ENCODE results near the gene CERS3.

CERS3 gene

DNA sequence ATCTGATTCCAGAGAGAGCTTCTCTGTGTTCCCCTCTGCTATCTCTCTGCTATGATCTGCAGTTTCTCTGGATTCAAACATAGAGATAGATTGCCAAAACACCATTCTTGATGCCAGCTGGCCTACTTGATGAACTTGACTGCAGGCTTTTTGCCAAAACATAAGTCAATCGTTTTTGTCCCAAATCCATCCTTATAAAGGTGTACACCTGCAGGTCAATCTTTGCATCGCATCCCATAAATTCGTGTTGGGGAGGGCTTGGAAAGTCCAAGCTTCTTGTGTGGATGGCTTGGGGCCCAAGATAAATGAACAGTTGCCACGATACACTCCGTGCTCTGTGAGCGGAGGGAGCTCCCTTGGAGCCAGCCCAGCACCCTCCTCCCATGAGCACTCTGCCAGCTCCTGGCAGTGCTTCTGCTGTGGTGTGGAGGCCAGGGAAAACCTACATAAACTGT, 2.7 kb downstream of the CERS3 start:
- DNase-seq (ENCODE audit: insufficient read length): no peak
- TF ChIP-seq POLR2AphosphoS5 (IDR thresholded peaks at IDR 0.05; ENCODE audit: low read depth, low read length) (no peak), TAF1 (IDR thresholded peaks at IDR 0.05; ENCODE audit: borderline replicate concordance, low read depth, low read length) (no peak), POLR2A (IDR thresholded peaks at IDR 0.05; ENCODE audit: low read depth, low read length) (no peak)
- FAIRE-seq: no peak

DNA sequence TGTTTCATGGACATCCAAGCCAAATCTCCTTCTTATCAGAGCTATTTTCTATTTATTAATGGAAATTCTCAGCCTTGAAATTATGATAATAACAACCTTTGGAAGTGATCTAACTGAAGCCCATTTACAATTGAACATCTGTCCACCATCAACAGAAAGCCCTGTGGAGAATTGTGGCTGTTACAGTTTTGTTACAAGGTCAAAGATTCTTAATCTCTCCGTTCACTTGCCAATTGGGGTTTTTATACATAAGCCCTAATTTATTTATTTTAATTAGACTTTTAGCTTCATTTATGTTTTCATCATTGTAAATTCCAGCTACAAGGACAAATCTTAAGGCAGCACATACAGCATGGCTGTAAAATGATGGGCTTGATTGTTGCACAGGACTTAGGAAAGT, 3.3 kb downstream of the CERS3 start:
- no peak for DNase-seq (ENCODE audit: insufficient read length)
- no peak for FAIRE-seq
- TF ChIP-seq POLR2A (IDR thresholded peaks at IDR 0.05; ENCODE audit: low read depth, low read length) (no peak), TAF1 (IDR thresholded peaks at IDR 0.05; ENCODE audit: borderline replicate concordance, low read depth, low read length) (no peak), POLR2AphosphoS5 (IDR thresholded peaks at IDR 0.05; ENCODE audit: low read depth, low read length) (no peak)

- TF ChIP-seq POLR2A (IDR thresholded peaks at IDR 0.05; ENCODE audit: low read depth, low read length) (no peak), POLR2AphosphoS5 (IDR thresholded peaks at IDR 0.05; ENCODE audit: low read depth, low read length) (no peak), TAF1 (IDR thresholded peaks at IDR 0.05; ENCODE audit: borderline replicate concordance, low read depth, low read length) (no peak)
- DNase-seq (ENCODE audit: insufficient read length) (no peak), FAIRE-seq (no peak)
Observed at GRCh38 chr15:100524326-100524725, 4.4 kb downstream of the CERS3 start.

DNA sequence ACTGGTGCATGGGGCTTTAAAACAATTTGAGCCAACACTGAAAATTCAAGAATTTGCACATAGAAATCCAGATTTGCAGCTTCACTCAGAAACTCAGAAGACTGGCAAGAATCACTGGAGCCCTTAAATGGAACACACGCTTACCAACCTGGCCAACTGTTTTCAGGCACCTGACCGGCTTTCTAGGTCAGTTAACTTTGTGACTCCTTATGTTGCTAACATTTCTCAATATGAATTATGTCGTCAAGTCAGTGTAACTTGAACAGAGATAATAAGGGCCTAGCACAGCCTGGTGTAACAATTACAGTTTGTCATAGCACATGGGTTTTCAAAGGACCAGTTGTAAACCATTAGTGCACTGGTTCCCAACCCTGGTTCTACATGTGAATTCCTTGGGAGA, 6.8 kb downstream of the CERS3 start:
- TF ChIP-seq POLR2AphosphoS5 (IDR thresholded peaks at IDR 0.05; ENCODE audit: low read depth, low read length) (no peak), TAF1 (IDR thresholded peaks at IDR 0.05; ENCODE audit: borderline replicate concordance, low read depth, low read length) (no peak), POLR2A (IDR thresholded peaks at IDR 0.05; ENCODE audit: low read depth, low read length) (no peak)
- FAIRE-seq (no peak), DNase-seq (ENCODE audit: insufficient read length) (no peak)

- TF ChIP-seq POLR2AphosphoS5 (IDR thresholded peaks at IDR 0.05; ENCODE audit: low read depth, low read length): no peak
- TF ChIP-seq POLR2A (IDR thresholded peaks at IDR 0.05; ENCODE audit: low read depth, low read length): no peak
- no peak for TF ChIP-seq TAF1 (IDR thresholded peaks at IDR 0.05; ENCODE audit: borderline replicate concordance, low read depth, low read length)
- no peak for FAIRE-seq
- DNase-seq (ENCODE audit: insufficient read length): no peak
Observed at GRCh38 chr15:100520132-100520921, 8.4 kb downstream of the CERS3 start.

GRCh38 chr15:100517846-100518245, 10.9 kb downstream of the CERS3 start:
- no peak for DNase-seq (ENCODE audit: insufficient read length)
- no peak for FAIRE-seq
- TF ChIP-seq POLR2AphosphoS5 (IDR thresholded peaks at IDR 0.05; ENCODE audit: low read depth, low read length) (no peak), POLR2A (IDR thresholded peaks at IDR 0.05; ENCODE audit: low read depth, low read length) (no peak), TAF1 (IDR thresholded peaks at IDR 0.05; ENCODE audit: borderline replicate concordance, low read depth, low read length) (no peak)

- no peak for DNase-seq (ENCODE audit: insufficient read length)
- FAIRE-seq: no peak
Observed at GRCh38 chr15:100516643-100517512, 11.9 kb downstream of the CERS3 start.

DNA sequence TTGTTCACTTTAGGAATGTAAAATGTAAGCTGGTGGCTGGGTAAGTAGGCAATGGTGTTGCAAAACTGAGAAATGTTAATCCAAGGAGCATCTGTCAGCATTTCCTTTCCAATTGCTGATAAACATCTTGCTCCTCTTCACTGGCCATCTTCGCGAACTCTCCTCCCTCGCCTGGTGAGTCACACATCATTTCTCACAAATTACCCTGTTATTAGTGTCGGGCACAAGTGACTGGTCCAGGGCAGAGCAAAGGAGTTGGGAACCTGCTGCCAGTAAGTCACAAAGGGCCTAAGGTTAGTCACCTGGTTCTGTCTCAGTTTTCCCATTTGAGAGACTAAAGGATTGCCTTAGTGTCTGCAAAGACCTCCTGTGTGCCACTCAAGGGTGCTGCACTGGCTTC, 13.0 kb downstream of the CERS3 start:
- no peak for DNase-seq (ENCODE audit: insufficient read length)
- TF ChIP-seq POLR2AphosphoS5 (IDR thresholded peaks at IDR 0.05; ENCODE audit: low read depth, low read length) (no peak), TAF1 (IDR thresholded peaks at IDR 0.05; ENCODE audit: borderline replicate concordance, low read depth, low read length) (no peak), POLR2A (IDR thresholded peaks at IDR 0.05; ENCODE audit: low read depth, low read length) (no peak)
- no peak for FAIRE-seq

More at GRCh38 chr15:100516643-100517512, 11.9 kb downstream of the CERS3 start:
- TF ChIP-seq POLR2A (IDR thresholded peaks at IDR 0.05; ENCODE audit: low read depth, low read length) (no peak), POLR2AphosphoS5 (IDR thresholded peaks at IDR 0.05; ENCODE audit: low read depth, low read length) (no peak), TAF1 (IDR thresholded peaks at IDR 0.05; ENCODE audit: borderline replicate concordance, low read depth, low read length) (no peak)

GRCh38 chr15:100508641-100509300, 20.0 kb downstream of the CERS3 start:
- DNase-seq (ENCODE audit: insufficient read length) (no peak), FAIRE-seq (no peak)
- TF ChIP-seq POLR2AphosphoS5 (IDR thresholded peaks at IDR 0.05; ENCODE audit: low read depth, low read length) (no peak), POLR2A (IDR thresholded peaks at IDR 0.05; ENCODE audit: low read depth, low read length) (no peak), TAF1 (IDR thresholded peaks at IDR 0.05; ENCODE audit: borderline replicate concordance, low read depth, low read length) (no peak)

DNA sequence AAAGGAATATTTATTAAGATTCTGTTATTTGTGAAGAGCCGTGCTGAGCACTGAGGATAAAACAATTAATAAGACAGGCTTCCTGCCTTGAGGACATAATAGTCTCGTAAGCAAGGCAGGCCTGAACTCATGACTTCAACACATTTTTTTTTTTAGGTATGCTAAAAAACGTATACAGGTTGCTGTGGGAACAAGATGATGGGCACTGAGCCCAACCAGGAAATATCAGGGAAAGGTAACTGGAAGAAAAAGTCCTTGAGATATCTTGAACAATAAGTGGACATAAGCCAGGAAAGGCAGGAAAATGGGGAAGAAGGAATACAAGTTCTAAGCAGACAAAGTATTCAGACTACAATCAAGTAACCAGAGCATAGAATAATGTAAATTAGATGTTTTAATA, 26.1 kb downstream of the CERS3 start:
- FAIRE-seq: no peak
- DNase-seq (ENCODE audit: insufficient read length): no peak
- TF ChIP-seq TAF1 (IDR thresholded peaks at IDR 0.05; ENCODE audit: borderline replicate concordance, low read depth, low read length) (no peak), POLR2A (IDR thresholded peaks at IDR 0.05; ENCODE audit: low read depth, low read length) (no peak), POLR2AphosphoS5 (IDR thresholded peaks at IDR 0.05; ENCODE audit: low read depth, low read length) (no peak)

DNA sequence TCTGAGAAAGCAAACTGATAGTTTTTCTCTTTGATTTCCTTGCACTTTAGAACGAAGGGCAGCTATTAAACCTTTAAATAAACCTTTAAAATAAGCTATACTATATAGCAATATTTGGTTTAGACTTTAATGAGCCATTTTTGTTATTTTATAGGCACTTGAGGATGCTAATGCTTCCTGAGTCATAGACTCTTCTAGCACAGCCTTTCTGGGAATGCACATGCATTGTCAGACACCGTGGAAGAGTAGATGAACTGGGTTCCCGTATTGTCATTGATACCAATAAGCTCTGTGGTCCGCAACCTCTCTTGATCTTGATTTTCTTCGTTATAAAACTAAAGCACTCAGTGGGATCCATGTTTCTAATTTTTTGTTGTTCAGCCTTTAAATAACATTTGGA, 27.6 kb downstream of the CERS3 start:
- TF ChIP-seq POLR2A (IDR thresholded peaks at IDR 0.05; ENCODE audit: low read depth, low read length) (no peak), TAF1 (IDR thresholded peaks at IDR 0.05; ENCODE audit: borderline replicate concordance, low read depth, low read length) (no peak), POLR2AphosphoS5 (IDR thresholded peaks at IDR 0.05; ENCODE audit: low read depth, low read length) (no peak)
- no peak for FAIRE-seq
- DNase-seq (ENCODE audit: insufficient read length): no peak

Data from GM12892 (cell line).